Keratinocyte (primary cell): Measurements from ENCODE around the gene GMEB2. TPM values are rescaled to one million over a fixed set of nuclear protein-coding genes. Genes with fewer than 3 reads are reported as not detected.

Experiments
- DNase-seq: peaks from one replicate; pipeline ENCODE4 v3.0.0-alpha.2; 2011; ENCODE audit warnings: low read depth, missing footprints, low spot score
- FAIRE-seq: peaks from 2 replicates; lab custom pipeline; 2011; peaks lifted over from hg19 to GRCh38; lab: Jason Lieb, UNC
- H2AFZ ChIP-seq: 2 replicates; pipeline ENCODE4 v1.6.0; 2012; ENCODE audit warnings: low read length, control low read depth, inconsistent platforms; ENCODE audit not compliant: control insufficient read depth
- H3K27ac ChIP-seq: 2 replicates; pipeline ENCODE4 v1.5.1; 2011; ENCODE audit warnings: low read length; ENCODE audit not compliant: control insufficient read depth, insufficient read depth
- H3K27me3 ChIP-seq: 3 replicates; pipeline ENCODE4 v1.6.0; 2011; ENCODE audit warnings: low read length; ENCODE audit not compliant: control insufficient read depth, insufficient read depth; ENCODE audit errors: extremely low read depth
- H3K36me3 ChIP-seq, 2 experiments: 2 replicates in 1 of 2; 3 replicates in 1 of 2; pipeline ENCODE4 v1.5.1; 2011; ENCODE audit warnings: low read length in 2 of 2, mild to moderate bottlenecking in 1 of 2; ENCODE audit not compliant: control insufficient read depth in 2 of 2, insufficient read depth in 2 of 2; ENCODE audit errors: extremely low read depth in 1 of 2
- H3K4me1 ChIP-seq: 3 replicates; pipeline ENCODE4 v1.5.1; 2011; ENCODE audit warnings: low read length; ENCODE audit not compliant: control insufficient read depth, insufficient read depth; ENCODE audit errors: extremely low read depth
- H3K4me2 ChIP-seq: 3 replicates; pipeline ENCODE4 v1.6.0; 2011; ENCODE audit warnings: low read depth, low read length; ENCODE audit not compliant: control insufficient read depth, insufficient read depth; ENCODE audit errors: extremely low read depth
- H3K4me3 ChIP-seq, 3 experiments: fragments of 200-600 bp in 1 of 3; sonication (generic) in 1 of 3; 2 replicates in 2 of 3; 3 replicates in 1 of 3; pipeline ENCODE4 v1.5.1; 2011 to 2016; ENCODE audit warnings: low read length in 3 of 3, mild to moderate bottlenecking in 3 of 3, control low read depth in 2 of 3, inconsistent platforms in 1 of 3, low read depth in 1 of 3, mixed read lengths in 1 of 3, mixed run types in 1 of 3, moderate library complexity in 1 of 3; ENCODE audit not compliant: control insufficient read depth in 2 of 3, insufficient read depth in 2 of 3; ENCODE audit errors: extremely low read depth in 1 of 3
- H3K79me2 ChIP-seq: 2 replicates; pipeline ENCODE4 v1.6.0; 2012; ENCODE audit warnings: low read length; ENCODE audit not compliant: control insufficient read depth, insufficient read depth
- H3K9ac ChIP-seq: 3 replicates; pipeline ENCODE4 v1.6.0; 2011; ENCODE audit warnings: low read length; ENCODE audit not compliant: control insufficient read depth, insufficient read depth; ENCODE audit errors: extremely low read depth
- H3K9me1 ChIP-seq: 3 replicates; pipeline ENCODE4 v1.6.0; 2011; ENCODE audit warnings: low read length; ENCODE audit not compliant: control insufficient read depth, insufficient read depth; ENCODE audit errors: extremely low read depth
- H3K9me3 ChIP-seq: 2 replicates; pipeline ENCODE4 v1.5.1; 2012; ENCODE audit warnings: low read depth, low read length; ENCODE audit not compliant: control insufficient read depth
- H4K20me1 ChIP-seq: 3 replicates; pipeline ENCODE4 v1.6.0; 2011; ENCODE audit warnings: low read length; ENCODE audit not compliant: control insufficient read depth, insufficient read depth; ENCODE audit errors: extremely low read depth
- EZH2 ChIP-seq: IDR thresholded peaks from one replicate; pipeline ENCODE4 v1.6.1; 2012; ENCODE audit warnings: inconsistent platforms, mild to moderate bottlenecking, low read length, moderate library complexity
- dilution Hi-C: fragments of 300-500 bp; cut with MboI; formaldehyde crosslinking; loops from one replicate; pipeline ENCODE4 v1.7.0; 2020; ENCODE audit warnings: low sequenced_read_pairs; ENCODE audit not compliant: extremely low pct_ligation_motif_present
- polyA plus RNA-seq, 5 experiments: library from polyadenylated mRNA; depleted of rRNA in 3 of 5; stranded (reverse) in 3 of 5; stranded (forward) in 1 of 5; unstranded in 1 of 5; fragments of >200 nt; gene quantifications; 1 replicate in 1 of 5; 2 replicates in 3 of 5; 3 replicates in 1 of 5; pipeline versions ENCODE4 v1.2.1 to v1.2.3, GENCODE V29; 2011 to 2012; ENCODE audit warnings: missing spikeins in 2 of 5, low read depth in 1 of 5, low replicate concordance in 1 of 5
- TF ChIP-seq, protein P1 (sequence below), 3 experiments: IDR thresholded peaks in 1 of 3; conservative IDR thresholded peaks in 1 of 3; optimal IDR thresholded peaks in 1 of 3; 2 replicates in 2 of 3; 3 replicates in 1 of 3; pipeline versions ENCODE3 to v1.5.1; 2011; ENCODE audit warnings: low read length in 3 of 3, mild to moderate bottlenecking in 3 of 3, moderate library complexity in 2 of 3, control low read depth in 1 of 3, inconsistent platforms in 1 of 3; ENCODE audit not compliant: insufficient read depth in 2 of 3; ENCODE audit errors: extremely low read depth in 1 of 3

Gene GMEB2
- polyA plus RNA-seq, 1 donor (not counting 4 experiments of a cell fraction or from before 2014, with no cell fraction given): 5.1 TPM

DNA sequence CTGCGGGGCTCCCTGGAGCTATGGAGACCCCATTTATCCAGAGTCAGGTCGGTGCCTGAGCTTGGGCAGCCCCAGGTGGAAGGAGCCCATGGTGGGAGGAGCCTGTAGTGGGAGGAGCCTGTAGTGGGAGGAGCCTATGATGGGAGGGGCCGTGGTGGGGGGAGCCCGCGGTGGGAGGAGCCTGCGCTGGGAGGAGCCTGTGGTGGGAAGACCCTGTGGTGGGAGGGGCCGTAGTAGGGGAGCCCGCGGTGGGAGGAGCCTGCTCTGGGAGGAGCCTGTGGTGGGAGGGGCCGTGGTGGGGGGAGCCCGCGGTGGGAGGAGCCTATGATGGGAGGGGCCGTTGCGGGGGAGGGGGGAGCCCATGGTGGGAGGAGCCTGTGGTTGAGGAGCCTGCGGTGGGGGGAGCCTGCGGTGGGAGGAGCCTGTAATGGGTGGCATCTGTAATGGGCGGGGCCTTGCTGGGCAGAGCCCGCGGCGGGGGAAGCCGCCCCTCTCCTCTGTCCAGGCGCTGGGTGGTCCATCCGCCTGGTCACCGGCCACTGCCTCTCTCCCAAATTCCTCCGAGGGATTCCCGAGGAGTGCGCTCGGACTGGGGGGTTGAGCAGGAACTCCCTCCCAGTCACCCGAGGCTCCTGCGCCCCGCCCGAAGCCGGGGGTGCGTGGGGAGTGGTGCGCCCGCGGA is 73.5 kb downstream of the GMEB2 start:
- TF ChIP-seq, protein P1, sequence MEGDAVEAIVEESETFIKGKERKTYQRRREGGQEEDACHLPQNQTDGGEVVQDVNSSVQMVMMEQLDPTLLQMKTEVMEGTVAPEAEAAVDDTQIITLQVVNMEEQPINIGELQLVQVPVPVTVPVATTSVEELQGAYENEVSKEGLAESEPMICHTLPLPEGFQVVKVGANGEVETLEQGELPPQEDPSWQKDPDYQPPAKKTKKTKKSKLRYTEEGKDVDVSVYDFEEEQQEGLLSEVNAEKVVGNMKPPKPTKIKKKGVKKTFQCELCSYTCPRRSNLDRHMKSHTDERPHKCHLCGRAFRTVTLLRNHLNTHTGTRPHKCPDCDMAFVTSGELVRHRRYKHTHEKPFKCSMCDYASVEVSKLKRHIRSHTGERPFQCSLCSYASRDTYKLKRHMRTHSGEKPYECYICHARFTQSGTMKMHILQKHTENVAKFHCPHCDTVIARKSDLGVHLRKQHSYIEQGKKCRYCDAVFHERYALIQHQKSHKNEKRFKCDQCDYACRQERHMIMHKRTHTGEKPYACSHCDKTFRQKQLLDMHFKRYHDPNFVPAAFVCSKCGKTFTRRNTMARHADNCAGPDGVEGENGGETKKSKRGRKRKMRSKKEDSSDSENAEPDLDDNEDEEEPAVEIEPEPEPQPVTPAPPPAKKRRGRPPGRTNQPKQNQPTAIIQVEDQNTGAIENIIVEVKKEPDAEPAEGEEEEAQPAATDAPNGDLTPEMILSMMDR (optimal IDR thresholded peaks at IDR 0.05 in 1 of 3, IDR thresholded peaks at IDR 0.05 in 1 of 3, conservative IDR thresholded peaks at IDR 0.05 in 1 of 3; ENCODE audit: extremely low read depth in 1 of 3, insufficient read depth in 2 of 3, low read length in 3 of 3): no peak
- no peak for TF ChIP-seq EZH2
- peaks cover 16% of the 10 kb centered on the region for H3K4me1 ChIP-seq
- H3K27ac ChIP-seq: peak overlapping the region; percentile 51
- dilution Hi-C loops: no loop called here
- H4K20me1 ChIP-seq: no peaks in the 10 kb centered on the region
- H3K36me3 ChIP-seq: peaks cover 0 to 4% of the 10 kb centered on the region in 2 experiments
- DNase-seq: peak; percentile 90
- no peaks in the 10 kb centered on the region for H3K9me3 ChIP-seq
- peak overlapping the region; percentile 76 for H2AFZ ChIP-seq
- H3K4me3 ChIP-seq: peak overlapping the region; percentile 64 to 81 (median 71)
- H3K9me1 ChIP-seq: no peaks in the 10 kb centered on the region
- no peaks in the 10 kb centered on the region for H3K27me3 ChIP-seq
- H3K79me2 ChIP-seq: no peaks in the 10 kb centered on the region
- FAIRE-seq: peak; percentile 72
- peak overlapping the region; percentile 71 for H3K9ac ChIP-seq
- H3K4me2 ChIP-seq: peak overlapping the region; percentile 79

DNA sequence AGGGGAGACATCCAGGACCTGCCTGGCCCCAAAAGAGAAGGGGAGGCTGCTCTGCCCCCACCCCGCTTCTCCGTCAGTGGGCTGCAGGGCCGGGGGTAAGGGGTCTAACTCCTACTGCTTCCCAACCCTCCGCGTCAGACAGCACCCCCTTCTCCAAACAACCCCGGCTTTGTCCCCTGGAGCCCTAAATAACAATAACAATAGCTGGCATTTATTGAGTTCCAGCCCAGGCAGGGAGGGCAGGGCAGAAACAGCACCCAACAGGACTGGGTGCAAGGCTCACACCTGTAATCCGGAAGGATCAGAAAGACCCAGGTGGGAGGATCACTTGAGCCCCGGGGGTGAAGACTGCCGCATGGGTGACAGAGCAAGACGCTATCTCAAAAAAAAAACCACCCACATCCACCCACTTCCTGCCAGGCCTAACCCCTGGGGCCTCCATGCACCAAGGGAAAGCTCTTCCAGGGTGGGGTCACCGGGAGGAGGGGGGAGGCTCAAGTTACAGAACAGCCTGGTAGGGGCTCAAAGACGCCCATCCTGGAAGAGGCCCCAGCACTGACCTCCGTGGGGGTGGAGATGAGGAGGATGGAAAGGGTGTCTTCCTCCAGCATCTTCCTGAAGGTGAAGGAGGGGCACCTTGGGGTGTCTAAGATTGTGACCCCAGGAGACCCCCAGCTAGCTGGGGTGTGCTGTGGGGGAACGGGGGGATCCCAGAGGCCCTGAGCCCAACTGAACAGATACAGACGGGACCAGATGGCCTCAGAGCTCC is 74.2 kb downstream of the GMEB2 start:
- Histone ChIP-seq H3K4me2 (peak overlapping the region; percentile 67), H3K9ac (no peak overlapping the region)

More for the DNA sequence above, 74.2 kb downstream of the GMEB2 start:
- peaks cover 0 to 4% of the 10 kb centered on the region in 2 experiments for H3K36me3 ChIP-seq
- FAIRE-seq: peak; percentile 82
- no peaks in the 10 kb centered on the region for H3K9me1 ChIP-seq
- H3K27me3 ChIP-seq: peaks cover 3% of the 10 kb centered on the region
- H3K79me2 ChIP-seq: no peaks in the 10 kb centered on the region
- H3K4me1 ChIP-seq: peaks cover 16% of the 10 kb centered on the region
- H3K9me3 ChIP-seq: no peaks in the 10 kb centered on the region
- dilution Hi-C loops: no loop called here
- H3K4me3 ChIP-seq: peak overlapping the region in 2 of 3 experiments; percentile 3 to 55
- H4K20me1 ChIP-seq: no peaks in the 10 kb centered on the region
- H2AFZ ChIP-seq: no peak overlapping the region
- TF ChIP-seq, protein P1 (optimal IDR thresholded peaks at IDR 0.05 in 1 of 3, IDR thresholded peaks at IDR 0.05 in 1 of 3, conservative IDR thresholded peaks at IDR 0.05 in 1 of 3; ENCODE audit: extremely low read depth in 1 of 3, insufficient read depth in 2 of 3, low read length in 3 of 3): no peak
- TF ChIP-seq EZH2: no peak
- DNase-seq: peak; percentile 82
- H3K27ac ChIP-seq: peak overlapping the region; percentile 51
